Smooth muscle cell (in vitro differentiated cells): Measurements from ENCODE around the gene CCDC177. TPM values are rescaled to one million over a fixed set of nuclear protein-coding genes. Genes with fewer than 3 reads are reported as not detected.

Source experiments
- DNase-seq: peaks from one replicate; lab custom pipeline; 2025; ENCODE audit not compliant: unreplicated experiment; lab: John Stamatoyannopoulos, UW
- H2AFZ ChIP-seq: fragments of 200-600 bp; sonication (generic); 2 replicates; pipeline ENCODE4 v1.6.0; 2016; ENCODE audit warnings: antibody characterized with exemption, low read depth, mild to moderate bottlenecking
- H3F3A ChIP-seq: fragments of 200-600 bp; sonication (generic); 2 replicates; pipeline ENCODE4 v1.6.0; 2017; ENCODE audit warnings: antibody characterized with exemption, low read depth
- H3K27ac ChIP-seq: fragments of 200-600 bp; sonication (generic); 2 replicates; pipeline ENCODE4 v1.5.1; 2016; ENCODE audit warnings: low read depth, mild to moderate bottlenecking
- H3K27me3 ChIP-seq: fragments of 200-600 bp; sonication (generic); 2 replicates; pipeline ENCODE4 v1.6.1; 2016; ENCODE audit warnings: low read depth, mild to moderate bottlenecking
- H3K36me3 ChIP-seq: fragments of 200-600 bp; sonication (generic); 2 replicates; pipeline ENCODE4 v1.5.1; 2016; ENCODE audit warnings: low read depth
- H3K4me1 ChIP-seq: fragments of 200-600 bp; sonication (generic); 2 replicates; pipeline ENCODE4 v1.5.1; 2016; ENCODE audit warnings: low read depth
- H3K4me2 ChIP-seq: fragments of 200-600 bp; sonication (generic); 2 replicates; pipeline ENCODE4 v1.6.0; 2016; ENCODE audit warnings: mild to moderate bottlenecking
- H3K4me3 ChIP-seq: fragments of 200-600 bp; sonication (generic); 2 replicates; pipeline ENCODE4 v1.5.1; 2016; ENCODE audit warnings: mild to moderate bottlenecking
- H3K79me2 ChIP-seq: fragments of 200-600 bp; sonication (generic); 2 replicates; pipeline ENCODE4 v1.6.0; 2016; ENCODE audit warnings: low read depth, mild to moderate bottlenecking
- H3K9ac ChIP-seq: fragments of 200-600 bp; sonication (generic); 2 replicates; pipeline ENCODE4 v1.6.0; 2016; ENCODE audit warnings: low read depth
- H3K9me3 ChIP-seq: fragments of 200-600 bp; sonication (generic); replicated peaks from 2 replicates; pipeline ENCODE4 v1.5.1; 2016; ENCODE audit warnings: low read depth
- H4K20me1 ChIP-seq: fragments of 200-600 bp; sonication (generic); 2 replicates; pipeline ENCODE4 v1.6.0; 2016; ENCODE audit warnings: low read depth
- CTCF ChIP-seq: fragments of 200-600 bp; sonication (generic); IDR thresholded peaks from 2 replicates; pipeline ENCODE4 v1.5.1; 2017; ENCODE audit warnings: borderline replicate concordance, mild to moderate bottlenecking, antibody characterized with exemption; ENCODE audit not compliant: insufficient read depth, poor library complexity, severe bottlenecking
- WGBS: methylation state at CpG from one replicate; pipeline ENCODE4 v1.1.7; 2016; ENCODE audit warnings: low lambda C conversion rate; 5-methylcytosine and 5-hydroxymethylcytosine counted together
- polyA plus RNA-seq: library from polyadenylated mRNA; unstranded; fragments of >200 nt; fragmentation: Nextera tagmentation; extraction: Ambion mirVana; gene quantifications from 2 replicates; pipeline ENCODE4 v1.2.1, GENCODE V29; 2016
- total RNA-seq: library from RNA; depleted of rRNA; stranded (reverse); fragments of >200 nt; gene quantifications from 2 replicates; pipeline ENCODE4 v1.2.3, GENCODE V29; 2014

Gene CCDC177
- not detected in 2 replicates for total RNA-seq
- not detected in 2 replicates for polyA plus RNA-seq

DNA sequence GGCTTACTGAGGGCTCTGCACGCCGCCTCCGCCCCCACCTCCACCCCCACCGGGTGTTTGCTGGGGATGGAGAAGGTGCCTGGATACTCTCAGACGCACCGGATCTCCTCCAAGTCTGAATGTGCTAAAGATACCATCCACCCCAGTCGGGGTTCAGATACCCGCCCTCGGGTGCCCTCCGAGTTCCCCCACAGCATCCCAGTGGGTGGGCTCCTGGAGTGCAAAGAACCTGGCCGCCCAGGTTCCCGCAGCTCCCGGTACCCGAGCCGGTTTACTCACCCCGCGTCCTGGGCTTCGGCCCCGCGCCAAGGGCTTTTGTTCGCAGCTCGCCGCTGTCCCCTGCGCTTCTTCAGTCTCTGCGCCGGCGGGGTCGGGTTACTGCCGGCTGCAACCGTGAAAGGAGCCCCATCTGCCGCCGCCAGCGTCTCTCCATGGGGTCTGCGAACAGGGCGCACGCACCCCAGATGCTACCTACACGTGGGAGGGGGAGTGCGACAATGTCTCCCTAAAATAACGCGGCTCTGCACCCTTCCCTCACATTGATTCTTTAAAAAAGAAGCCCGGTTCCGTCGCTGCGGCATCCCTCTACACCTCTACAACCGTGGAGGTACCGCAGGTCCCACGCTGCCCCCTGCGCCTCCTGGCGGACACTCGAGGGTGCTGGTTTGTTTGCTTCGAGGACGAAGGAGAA, at the start of gene CCDC177:
Gene CCDC177, minus strand, starts transcription at position 609 of the 691 bp plus-strand sequence. CDS start 1,249 bp downstream, outside the sequence.
- Histone ChIP-seq H3K27ac (no peak within 1 kb of the TSS), H3K9ac (no peak within 1 kb of the TSS), H3K4me1 (no peaks in the 10 kb centered on the region), H3K4me3 (peak within 1 kb of the TSS; percentile 52), H4K20me1 (no peaks in the 10 kb centered on the region), H3F3A (no peaks in the 10 kb centered on the region), H3K36me3 (no peaks in the 10 kb centered on the region), H3K27me3 (peaks cover 71% of the 10 kb centered on the region), H3K4me2 (peak within 1 kb of the TSS; percentile 88), H3K9me3 (no peaks in the 10 kb centered on the region), H3K79me2 (no peaks in the 10 kb centered on the region), H2AFZ (peak within 1 kb of the TSS; percentile 51)
- peak; percentile 40 for DNase-seq
- WGBS: 3% methylated on average over 46 of the region's 52 CpGs
- peak; percentile 94 for TF ChIP-seq CTCF

GRCh38 chr14:69624136-69624535, 49.5 kb upstream of the CCDC177 start:
- WGBS: 93% methylated on average over 4 of the region's 4 CpGs
- H4K20me1 ChIP-seq: peaks cover 81% of the 10 kb centered on the region

GRCh38 chr14:69620981-69621380, 46.3 kb upstream of the CCDC177 start:
- Histone ChIP-seq H3K4me1 (peaks cover 42% of the 10 kb centered on the region), H3K79me2 (peaks cover 91% of the 10 kb centered on the region), H3K27ac (peak overlapping the region; percentile 87), H3K36me3 (no peaks in the 10 kb centered on the region), H3K9ac (peak overlapping the region; percentile 52), H3F3A (peaks cover 20% of the 10 kb centered on the region), H3K4me3 (no peak overlapping the region), H3K27me3 (no peaks in the 10 kb centered on the region), H3K9me3 (no peaks in the 10 kb centered on the region), H4K20me1 (peaks cover 81% of the 10 kb centered on the region), H3K4me2 (peak overlapping the region; percentile 48), H2AFZ (no peak overlapping the region)
- no peak for DNase-seq
- WGBS: 90% methylated on average over 2 of the region's 2 CpGs
- TF ChIP-seq CTCF: no peak

More at GRCh38 chr14:69624136-69624535, 49.5 kb upstream of the CCDC177 start:
- Histone ChIP-seq H3K4me2 (no peak overlapping the region), H3F3A (peaks cover 12% of the 10 kb centered on the region), H3K79me2 (peaks cover 94% of the 10 kb centered on the region), H3K4me3 (no peak overlapping the region), H2AFZ (no peak overlapping the region), H3K4me1 (peaks cover 30% of the 10 kb centered on the region), H3K9ac (no peak overlapping the region), H3K36me3 (no peaks in the 10 kb centered on the region), H3K27ac (peak overlapping the region; percentile 67), H3K27me3 (no peaks in the 10 kb centered on the region), H3K9me3 (no peaks in the 10 kb centered on the region)
- TF ChIP-seq CTCF: no peak
- DNase-seq: no peak
